B cell (primary cell): ENCODE measurements around the gene DAPP1.

Experiments used
- EZH2 ChIP-seq: IDR thresholded peaks from 2 replicates; pipeline ENCODE4 v1.6.1; 2012; ENCODE audit warnings: borderline replicate concordance, low read depth, mild to moderate bottlenecking, moderate library complexity, low read length; ENCODE audit not compliant: insufficient read depth, poor library complexity, severe bottlenecking
- TF ChIP-seq, protein P1 (sequence below): fragments of 200-600 bp; IDR thresholded peaks from one replicate; pipeline ENCODE4 v1.8.0; 2022; ENCODE audit warnings: antibody characterized with exemption, mild to moderate bottlenecking

DNA sequence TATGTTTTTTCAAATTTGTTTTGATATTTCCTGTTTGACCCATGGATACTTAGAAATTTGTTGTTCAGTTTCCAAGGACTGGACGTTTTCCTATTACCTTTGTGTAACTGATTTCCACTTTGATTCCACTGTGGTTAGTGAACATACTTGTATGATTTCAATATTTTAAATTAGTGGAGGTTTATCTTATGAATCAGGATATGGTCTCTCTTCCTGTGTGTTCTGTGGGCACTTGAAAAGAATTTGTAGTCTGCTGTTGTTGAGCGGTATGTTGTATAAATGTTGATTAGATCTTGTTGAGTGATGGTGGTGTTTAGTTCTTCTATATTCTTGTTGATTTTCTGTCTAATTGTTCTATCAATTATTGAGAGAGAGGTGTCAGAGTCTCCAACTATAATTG lies 98.8 kb downstream of the DAPP1 start:
- TF ChIP-seq, protein P1, sequence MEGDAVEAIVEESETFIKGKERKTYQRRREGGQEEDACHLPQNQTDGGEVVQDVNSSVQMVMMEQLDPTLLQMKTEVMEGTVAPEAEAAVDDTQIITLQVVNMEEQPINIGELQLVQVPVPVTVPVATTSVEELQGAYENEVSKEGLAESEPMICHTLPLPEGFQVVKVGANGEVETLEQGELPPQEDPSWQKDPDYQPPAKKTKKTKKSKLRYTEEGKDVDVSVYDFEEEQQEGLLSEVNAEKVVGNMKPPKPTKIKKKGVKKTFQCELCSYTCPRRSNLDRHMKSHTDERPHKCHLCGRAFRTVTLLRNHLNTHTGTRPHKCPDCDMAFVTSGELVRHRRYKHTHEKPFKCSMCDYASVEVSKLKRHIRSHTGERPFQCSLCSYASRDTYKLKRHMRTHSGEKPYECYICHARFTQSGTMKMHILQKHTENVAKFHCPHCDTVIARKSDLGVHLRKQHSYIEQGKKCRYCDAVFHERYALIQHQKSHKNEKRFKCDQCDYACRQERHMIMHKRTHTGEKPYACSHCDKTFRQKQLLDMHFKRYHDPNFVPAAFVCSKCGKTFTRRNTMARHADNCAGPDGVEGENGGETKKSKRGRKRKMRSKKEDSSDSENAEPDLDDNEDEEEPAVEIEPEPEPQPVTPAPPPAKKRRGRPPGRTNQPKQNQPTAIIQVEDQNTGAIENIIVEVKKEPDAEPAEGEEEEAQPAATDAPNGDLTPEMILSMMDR: no peak
- no peak for TF ChIP-seq EZH2
